ENCODE results near the gene HTR1D. TPM values are rescaled to one million over a fixed set of nuclear protein-coding genes. Genes with fewer than 3 reads are reported as not detected.
"Not testable (repeated sequence)": the region's sequence is repeated elsewhere in the genome, so short reads cannot be mapped to it uniquely, and the experiment has no call there.

HTR1D gene
- total RNA-seq: 0.86 and 2.3 TPM in 2 replicates

DNA sequence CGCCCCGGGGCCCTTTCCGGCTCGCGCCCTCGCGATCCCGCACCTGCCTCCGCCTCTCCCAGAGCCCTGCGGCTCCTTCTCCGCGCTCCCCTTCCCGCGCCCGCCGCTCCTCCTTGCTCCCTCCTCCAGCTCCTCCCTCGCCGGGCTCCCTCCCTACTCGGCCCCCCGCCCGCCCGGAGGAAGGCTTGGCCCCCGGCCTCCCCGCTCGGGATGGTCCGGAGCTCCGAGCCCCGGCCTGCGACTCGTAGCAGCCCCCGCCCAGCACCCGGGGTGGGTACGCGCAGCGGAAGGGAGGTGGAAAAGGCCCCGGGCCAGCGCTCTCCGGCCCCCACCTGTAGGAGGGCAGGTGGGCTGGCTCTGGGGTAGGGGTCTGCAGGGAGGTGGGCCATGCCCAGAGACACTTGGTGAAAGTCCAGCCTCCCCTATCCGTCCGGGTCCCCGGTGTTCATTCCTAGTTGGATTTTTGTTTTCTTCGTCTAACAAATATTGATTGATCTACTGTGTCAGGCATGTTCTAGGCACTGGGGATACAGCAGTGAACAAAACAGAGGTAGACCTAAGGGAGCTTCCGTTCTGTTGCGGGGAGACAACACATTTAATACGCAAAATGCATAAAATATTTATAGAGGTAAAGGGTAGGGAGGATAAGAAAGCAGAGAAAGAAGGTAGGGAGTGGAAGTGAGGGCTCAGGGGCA lies at the start of gene HTR1D:
Gene HTR1D (minus strand): TSS at position 82 of the 695 bp plus-strand sequence. CDS start 23,283 bp downstream, outside the sequence.
- H3K4me3 ChIP-seq (ENCODE audit: low read depth, low read length): peak within 1 kb of the TSS; percentile 56
- no peak for TF ChIP-seq CTCF (IDR thresholded peaks at IDR 0.05; ENCODE audit: insufficient read depth, low read depth, low read length)
- DNase-seq (ENCODE audit: low read depth): no peak

DNA sequence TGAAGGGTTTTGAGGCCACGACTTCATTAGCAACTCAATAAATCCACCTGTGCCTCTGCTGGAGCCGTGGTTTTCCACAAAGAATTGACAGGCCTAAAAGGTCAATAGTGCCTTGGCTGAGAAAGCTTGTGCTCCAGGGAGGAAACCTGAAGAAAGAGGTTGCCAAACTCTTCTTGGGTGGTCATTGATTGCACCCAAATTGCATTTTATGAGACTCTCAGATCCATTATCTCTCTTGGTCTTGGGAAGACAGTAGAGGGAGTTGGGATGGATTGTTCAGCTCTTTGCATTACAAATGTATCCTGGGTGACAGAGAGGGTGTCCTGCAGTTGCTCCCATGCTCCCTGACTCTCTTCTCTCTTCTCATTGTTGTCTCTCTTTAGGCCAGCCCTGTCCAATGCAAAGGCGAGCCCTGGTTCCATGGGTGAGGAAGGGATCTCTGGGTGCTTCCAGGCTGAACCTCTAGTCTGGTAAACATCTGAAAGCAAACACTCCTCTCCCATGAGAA lies 46.1 kb upstream of the HTR1D start:
- H3K4me3 ChIP-seq (ENCODE audit: low read depth, low read length): no peak overlapping the region
- TF ChIP-seq CTCF (IDR thresholded peaks at IDR 0.05; ENCODE audit: insufficient read depth, low read depth, low read length): no peak
- DNase-seq (ENCODE audit: low read depth): no peak

DNA sequence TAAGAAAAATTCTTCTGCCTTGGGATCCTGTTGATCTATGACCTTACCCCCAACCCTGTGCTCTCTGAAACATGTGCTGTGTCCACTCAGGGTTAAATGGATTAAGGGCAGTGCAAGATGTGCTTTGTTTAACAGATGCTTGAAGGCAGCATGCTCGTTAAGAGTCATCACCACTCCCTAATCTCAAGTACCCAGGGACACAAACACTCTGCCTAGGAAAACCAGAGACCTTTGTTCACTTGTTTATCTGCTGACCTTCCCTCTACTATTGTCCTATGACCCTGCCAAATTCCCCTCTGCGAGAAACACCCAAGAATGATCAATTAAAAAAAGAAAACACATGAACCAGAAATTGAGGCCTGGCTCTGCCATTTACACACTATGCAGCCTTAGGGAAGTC lies 40.8 kb upstream of the HTR1D start:
- DNase-seq (ENCODE audit: low read depth); H3K4me3 ChIP-seq (ENCODE audit: low read depth, low read length): not testable (repeated sequence)

- DNase-seq (ENCODE audit: low read depth); H3K4me3 ChIP-seq (ENCODE audit: low read depth, low read length): not testable (repeated sequence)
Observed at GRCh38 chr1:23257371-23257770, 40.1 kb upstream of the HTR1D start.

- no peak overlapping the region for H3K4me3 ChIP-seq (ENCODE audit: low read depth, low read length)
- TF ChIP-seq CTCF (IDR thresholded peaks at IDR 0.05; ENCODE audit: insufficient read depth, low read depth, low read length): no peak
- DNase-seq (ENCODE audit: low read depth): no peak
Observed at GRCh38 chr1:23254584-23254983, 37.3 kb upstream of the HTR1D start.

DNA sequence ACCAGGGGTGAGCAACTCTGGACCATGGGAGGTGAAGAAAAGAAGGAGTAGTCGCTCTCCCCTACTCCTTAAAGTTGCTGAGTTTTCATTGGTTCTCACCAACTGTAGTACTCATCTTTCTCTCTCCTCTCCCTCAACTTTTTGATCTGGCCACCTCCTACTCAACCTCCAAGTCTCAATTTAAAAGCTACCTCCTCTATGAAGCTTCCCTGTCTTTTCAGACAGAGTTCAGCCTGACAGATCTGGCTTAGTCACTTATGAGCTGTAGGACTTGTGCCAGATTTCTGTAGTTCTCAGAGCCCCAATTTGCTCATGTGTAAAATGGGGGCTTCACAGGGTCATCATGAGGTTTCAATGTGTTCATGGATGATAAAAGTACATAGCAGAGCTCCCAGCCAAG lies 34.5 kb upstream of the HTR1D start:
- TF ChIP-seq CTCF (IDR thresholded peaks at IDR 0.05; ENCODE audit: insufficient read depth, low read depth, low read length): no peak
- no peak overlapping the region for H3K4me3 ChIP-seq (ENCODE audit: low read depth, low read length)
- DNase-seq (ENCODE audit: low read depth): no peak

DNA sequence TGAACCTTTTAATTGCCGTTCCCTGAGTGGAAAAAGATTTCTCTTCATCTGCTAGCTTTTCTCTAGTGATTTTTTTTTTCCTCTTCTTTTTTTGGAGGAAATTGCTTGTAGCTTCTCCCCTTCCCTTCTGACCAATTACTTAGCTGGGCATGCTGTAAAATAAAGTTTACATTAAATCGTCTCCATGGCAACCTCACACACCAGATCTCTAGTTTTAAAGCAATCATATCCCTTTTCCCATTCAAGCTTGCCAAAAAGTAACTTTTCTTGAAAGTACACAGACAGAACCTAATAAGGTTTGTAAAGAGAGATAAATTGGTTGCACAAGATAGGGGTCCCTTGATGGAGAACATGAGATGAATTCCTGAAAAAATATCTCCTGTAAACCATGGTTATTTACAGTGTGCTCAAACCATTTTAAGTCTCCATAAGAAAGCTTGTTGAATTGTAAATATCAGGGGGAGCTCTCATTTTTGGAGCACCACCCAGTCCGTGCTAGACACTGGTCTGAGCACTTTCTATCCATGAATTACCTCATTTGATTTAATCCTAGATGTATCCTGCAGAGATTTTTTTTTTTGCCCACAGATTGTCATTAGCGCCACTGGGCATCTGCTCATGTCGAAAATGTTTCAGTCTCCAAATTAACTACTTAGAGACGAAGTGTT lies 32.6 kb upstream of the HTR1D start:
- H3K4me3 ChIP-seq (ENCODE audit: low read depth, low read length): no peak overlapping the region
- no peak for TF ChIP-seq CTCF (IDR thresholded peaks at IDR 0.05; ENCODE audit: insufficient read depth, low read depth, low read length)
- peak; percentile 78 for DNase-seq (ENCODE audit: low read depth)

DNA sequence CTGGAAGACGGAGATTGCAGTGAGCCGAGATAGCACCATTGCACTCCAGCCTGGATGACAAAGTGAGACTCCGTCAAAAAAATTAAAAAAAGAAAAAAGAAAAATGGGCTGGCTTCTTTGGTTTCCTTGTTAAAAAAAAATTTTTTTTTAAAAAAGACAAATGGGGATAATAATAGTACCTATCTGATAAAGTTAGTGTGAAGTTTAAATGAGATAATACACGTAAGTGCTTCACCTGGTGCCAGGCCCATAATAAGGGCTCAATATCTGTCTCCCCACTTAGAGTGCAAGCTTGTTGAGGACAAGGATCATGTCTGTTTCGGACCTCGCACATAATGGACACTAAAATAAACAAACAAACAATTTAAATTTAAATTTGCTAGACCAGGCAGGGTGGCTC lies 30.0 kb upstream of the HTR1D start:
- TF ChIP-seq CTCF (IDR thresholded peaks at IDR 0.05; ENCODE audit: insufficient read depth, low read depth, low read length): no peak
- DNase-seq (ENCODE audit: low read depth): no peak
- H3K4me3 ChIP-seq (ENCODE audit: low read depth, low read length): no peak overlapping the region

Measured in fibroblast of villous mesenchyme (primary cell).